Lower leg skin (tissue), 3 donors: ENCODE data around the gene RMDN3.

Source experiments
- POLR2A ChIP-seq, 2 donors: fragments of 450-650 bp; IDR thresholded peaks; one replicate each; pipeline ENCODE4 v1.6.1; 2016 to 2017; ENCODE audit warnings: antibody characterized with exemption in 2 of 2, mild to moderate bottlenecking in 1 of 2, moderate library complexity in 1 of 2
- TF ChIP-seq, protein P1 (sequence below), 3 donors: fragments of 450-650 bp; IDR thresholded peaks; one replicate each; pipeline ENCODE4 v1.5.1; 2016; ENCODE audit warnings: antibody characterized with exemption in 3 of 3, mild to moderate bottlenecking in 3 of 3, moderate library complexity in 2 of 3

DNA sequence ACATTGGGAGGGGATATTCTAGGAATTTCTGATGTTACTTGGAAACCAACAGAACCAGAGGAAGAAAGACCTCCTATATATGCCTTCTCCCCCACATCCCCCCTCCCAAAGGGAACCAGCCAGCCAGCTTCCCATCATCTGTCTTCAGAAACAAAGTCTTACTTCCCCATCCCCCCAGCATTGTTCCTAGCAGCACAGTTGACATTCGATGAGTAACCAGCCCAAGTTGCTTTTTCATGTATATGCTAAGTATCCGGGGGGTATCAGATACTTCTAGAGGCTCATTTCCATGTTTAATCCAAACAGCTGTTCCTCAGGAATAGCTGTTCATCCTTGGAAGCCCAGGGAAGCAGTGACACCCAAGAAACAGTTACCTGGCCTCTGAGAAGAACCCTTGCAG, 16.0 kb downstream of the RMDN3 start:
- TF ChIP-seq, protein P1, sequence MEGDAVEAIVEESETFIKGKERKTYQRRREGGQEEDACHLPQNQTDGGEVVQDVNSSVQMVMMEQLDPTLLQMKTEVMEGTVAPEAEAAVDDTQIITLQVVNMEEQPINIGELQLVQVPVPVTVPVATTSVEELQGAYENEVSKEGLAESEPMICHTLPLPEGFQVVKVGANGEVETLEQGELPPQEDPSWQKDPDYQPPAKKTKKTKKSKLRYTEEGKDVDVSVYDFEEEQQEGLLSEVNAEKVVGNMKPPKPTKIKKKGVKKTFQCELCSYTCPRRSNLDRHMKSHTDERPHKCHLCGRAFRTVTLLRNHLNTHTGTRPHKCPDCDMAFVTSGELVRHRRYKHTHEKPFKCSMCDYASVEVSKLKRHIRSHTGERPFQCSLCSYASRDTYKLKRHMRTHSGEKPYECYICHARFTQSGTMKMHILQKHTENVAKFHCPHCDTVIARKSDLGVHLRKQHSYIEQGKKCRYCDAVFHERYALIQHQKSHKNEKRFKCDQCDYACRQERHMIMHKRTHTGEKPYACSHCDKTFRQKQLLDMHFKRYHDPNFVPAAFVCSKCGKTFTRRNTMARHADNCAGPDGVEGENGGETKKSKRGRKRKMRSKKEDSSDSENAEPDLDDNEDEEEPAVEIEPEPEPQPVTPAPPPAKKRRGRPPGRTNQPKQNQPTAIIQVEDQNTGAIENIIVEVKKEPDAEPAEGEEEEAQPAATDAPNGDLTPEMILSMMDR (IDR thresholded peaks at IDR 0.05) = no peak
- TF ChIP-seq POLR2A (IDR thresholded peaks at IDR 0.05) = no peak
